Smooth muscle cell (in vitro differentiated cells): ENCODE data around the gene METTL26. TPM values are rescaled to one million over a fixed set of nuclear protein-coding genes. Genes with fewer than 3 reads are reported as not detected.

Source experiments
- DNase-seq: peaks from one replicate; lab custom pipeline; 2025; ENCODE audit not compliant: unreplicated experiment; lab: John Stamatoyannopoulos, UW
- H2AFZ ChIP-seq: fragments of 200-600 bp; sonication (generic); 2 replicates; pipeline ENCODE4 v1.6.0; 2016; ENCODE audit warnings: antibody characterized with exemption, low read depth, mild to moderate bottlenecking
- H3F3A ChIP-seq: fragments of 200-600 bp; sonication (generic); 2 replicates; pipeline ENCODE4 v1.6.0; 2017; ENCODE audit warnings: antibody characterized with exemption, low read depth
- H3K27ac ChIP-seq: fragments of 200-600 bp; sonication (generic); 2 replicates; pipeline ENCODE4 v1.5.1; 2016; ENCODE audit warnings: low read depth, mild to moderate bottlenecking
- H3K27me3 ChIP-seq: fragments of 200-600 bp; sonication (generic); 2 replicates; pipeline ENCODE4 v1.6.1; 2016; ENCODE audit warnings: low read depth, mild to moderate bottlenecking
- H3K36me3 ChIP-seq: fragments of 200-600 bp; sonication (generic); 2 replicates; pipeline ENCODE4 v1.5.1; 2016; ENCODE audit warnings: low read depth
- H3K4me1 ChIP-seq: fragments of 200-600 bp; sonication (generic); 2 replicates; pipeline ENCODE4 v1.5.1; 2016; ENCODE audit warnings: low read depth
- H3K4me2 ChIP-seq: fragments of 200-600 bp; sonication (generic); 2 replicates; pipeline ENCODE4 v1.6.0; 2016; ENCODE audit warnings: mild to moderate bottlenecking
- H3K4me3 ChIP-seq: fragments of 200-600 bp; sonication (generic); 2 replicates; pipeline ENCODE4 v1.5.1; 2016; ENCODE audit warnings: mild to moderate bottlenecking
- H3K79me2 ChIP-seq: fragments of 200-600 bp; sonication (generic); 2 replicates; pipeline ENCODE4 v1.6.0; 2016; ENCODE audit warnings: low read depth, mild to moderate bottlenecking
- H3K9ac ChIP-seq: fragments of 200-600 bp; sonication (generic); 2 replicates; pipeline ENCODE4 v1.6.0; 2016; ENCODE audit warnings: low read depth
- H3K9me3 ChIP-seq: fragments of 200-600 bp; sonication (generic); replicated peaks from 2 replicates; pipeline ENCODE4 v1.5.1; 2016; ENCODE audit warnings: low read depth
- H4K20me1 ChIP-seq: fragments of 200-600 bp; sonication (generic); 2 replicates; pipeline ENCODE4 v1.6.0; 2016; ENCODE audit warnings: low read depth
- CTCF ChIP-seq: fragments of 200-600 bp; sonication (generic); IDR thresholded peaks from 2 replicates; pipeline ENCODE4 v1.5.1; 2017; ENCODE audit warnings: borderline replicate concordance, mild to moderate bottlenecking, antibody characterized with exemption; ENCODE audit not compliant: insufficient read depth, poor library complexity, severe bottlenecking
- WGBS: methylation state at CpG from one replicate; pipeline ENCODE4 v1.1.7; 2016; ENCODE audit warnings: low lambda C conversion rate; 5-methylcytosine and 5-hydroxymethylcytosine counted together
- polyA plus RNA-seq: library from polyadenylated mRNA; unstranded; fragments of >200 nt; fragmentation: Nextera tagmentation; extraction: Ambion mirVana; gene quantifications from 2 replicates; pipeline ENCODE4 v1.2.1, GENCODE V29; 2016
- total RNA-seq: library from RNA; depleted of rRNA; stranded (reverse); fragments of >200 nt; gene quantifications from 2 replicates; pipeline ENCODE4 v1.2.3, GENCODE V29; 2014

Gene METTL26
- total and polyA plus RNA-seq, 2 experiments from 2014 or later: 134 to 238 TPM

DNA sequence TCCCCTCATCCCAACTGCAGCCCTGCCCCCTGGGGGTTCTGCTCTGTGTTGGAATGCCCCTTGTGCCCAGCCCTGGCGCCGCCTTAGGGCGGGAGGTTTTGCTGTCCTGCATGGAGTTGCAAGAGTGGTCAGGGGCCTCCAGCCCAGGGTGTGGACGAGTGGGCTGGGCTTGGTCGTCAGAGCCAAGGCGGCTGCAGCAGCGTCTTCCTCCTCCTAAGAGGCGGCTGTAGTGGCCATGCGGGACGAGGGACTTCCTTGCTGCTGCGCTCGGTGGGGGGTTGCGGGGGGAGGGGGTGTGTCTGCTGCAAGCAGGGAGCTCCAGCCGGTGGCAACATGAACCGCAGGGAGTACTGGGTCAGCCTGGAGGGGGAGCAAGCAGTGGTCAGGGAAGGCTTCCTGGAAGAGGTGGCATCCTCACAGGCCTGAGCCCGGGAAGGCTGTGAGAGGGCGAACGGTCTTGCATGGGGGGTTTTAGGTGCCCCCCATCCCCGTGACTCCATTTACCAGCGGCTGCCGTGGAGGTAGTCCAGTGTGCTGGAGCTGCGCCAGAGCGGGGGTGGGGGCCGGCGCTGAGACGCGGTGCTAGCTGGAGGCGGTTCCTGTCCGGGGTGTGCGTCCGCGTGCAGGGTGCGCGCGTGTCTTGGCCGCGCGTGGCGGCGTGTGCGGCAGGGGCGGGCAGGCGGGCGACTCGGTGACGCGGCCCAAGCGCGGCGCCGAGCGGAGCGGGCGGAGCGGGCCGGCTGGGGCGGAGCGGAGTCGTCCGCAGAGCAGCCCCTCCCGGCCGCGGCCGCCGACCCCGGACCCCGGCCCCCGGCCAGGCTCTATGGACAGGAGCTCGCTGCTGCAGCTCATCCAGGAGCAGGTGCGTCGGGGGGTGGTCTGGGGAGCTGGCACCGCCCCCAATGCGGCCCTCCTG is 39.1 kb upstream of the METTL26 start, which contains the start of gene RHBDL1:
Gene RHBDL1, plus strand, starts transcription at position 704 of the 916 bp plus-strand sequence. Its CDS starts 120 bp downstream, at position 824.
- Histone ChIP-seq H3K4me1 (peaks cover 6% of the 10 kb centered on the region), H3K9me3 (no peaks in the 10 kb centered on the region), H3K27me3 (no peaks in the 10 kb centered on the region), H4K20me1 (peaks cover 16% of the 10 kb centered on the region), H3K79me2 (no peaks in the 10 kb centered on the region), H3K4me2 (peak within 1 kb of the TSS; percentile 88), H2AFZ (no peak within 1 kb of the TSS), H3K9ac (no peak within 1 kb of the TSS), H3K36me3 (no peaks in the 10 kb centered on the region), H3F3A (peaks cover 4% of the 10 kb centered on the region), H3K27ac (no peak within 1 kb of the TSS), H3K4me3 (peak within 1 kb of the TSS; percentile 44)
- DNase-seq: peak; percentile 30
- no peak for TF ChIP-seq CTCF
- 10% methylated on average over 40 of the region's 73 CpGs for WGBS

- Histone ChIP-seq H3K4me3 (no peak overlapping the region), H3K4me1 (peaks cover 6% of the 10 kb centered on the region), H3K27me3 (no peaks in the 10 kb centered on the region), H3K9ac (no peak overlapping the region), H3K4me2 (no peak overlapping the region), H2AFZ (no peak overlapping the region), H3K27ac (no peak overlapping the region), H3K36me3 (no peaks in the 10 kb centered on the region), H3F3A (peaks cover 4% of the 10 kb centered on the region), H3K79me2 (peaks cover 8% of the 10 kb centered on the region), H3K9me3 (no peaks in the 10 kb centered on the region), H4K20me1 (peaks cover 24% of the 10 kb centered on the region)
- WGBS: 90% methylated on average over 22 of the region's 22 CpGs
- no peak for TF ChIP-seq CTCF
- DNase-seq: no peak
Observed at GRCh38 chr16:674214-674881, 38.2 kb upstream of the METTL26 start.

DNA sequence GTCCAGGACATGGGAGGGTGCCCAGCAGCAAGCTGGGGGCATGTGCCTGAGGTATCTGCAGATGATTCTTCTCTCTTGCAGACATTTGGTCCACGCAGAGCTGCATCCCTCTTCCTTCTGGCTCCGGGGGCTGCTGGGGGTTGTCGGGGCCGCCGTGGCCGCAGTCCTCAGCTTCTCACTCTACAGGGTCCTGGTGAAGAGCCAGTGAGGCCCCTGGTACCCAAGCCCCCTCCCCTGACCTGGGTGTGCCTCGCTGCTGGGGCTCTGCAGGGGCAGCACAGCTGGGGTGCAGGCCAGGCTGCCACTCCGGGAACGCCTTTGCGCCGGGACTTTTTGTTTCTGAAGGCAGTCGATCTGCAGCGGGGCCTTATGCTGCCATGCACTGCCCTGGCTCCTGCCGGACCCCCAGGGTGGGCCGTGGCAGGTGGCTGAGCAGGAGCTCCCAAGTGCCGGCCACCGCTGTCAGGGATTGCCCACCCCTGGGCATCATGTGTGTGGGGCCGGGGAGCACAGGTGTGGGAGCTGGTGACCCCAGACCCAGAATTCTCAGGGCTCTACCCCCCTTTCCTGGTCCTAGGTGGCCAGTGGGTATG is 37.4 kb upstream of the METTL26 start:
- Histone ChIP-seq H3K79me2 (peaks cover 16% of the 10 kb centered on the region), H3K36me3 (no peaks in the 10 kb centered on the region), H3F3A (peaks cover 4% of the 10 kb centered on the region), H4K20me1 (peaks cover 33% of the 10 kb centered on the region), H3K4me2 (no peak overlapping the region), H2AFZ (no peak overlapping the region), H3K4me1 (peaks cover 11% of the 10 kb centered on the region), H3K9ac (no peak overlapping the region), H3K4me3 (no peak overlapping the region), H3K27ac (no peak overlapping the region), H3K27me3 (no peaks in the 10 kb centered on the region), H3K9me3 (no peaks in the 10 kb centered on the region)
- DNase-seq: no peak
- WGBS: 98% methylated on average over 18 of the region's 18 CpGs
- TF ChIP-seq CTCF: no peak
